Stimulated activated CD4-positive, alpha-beta T cell treated with anti-CD3 and anti-CD28 coated beads, Interleukin-1b, Interleukin-23, amount 100 ng/mL, for 4 hours (primary cell): Measurements from ENCODE around the gene TEX51.

ENCODE experiments used
- DNase-seq, 2 donors: peaks; one replicate each; pipeline ENCODE4 v3.0.0-alpha.2; 2020; ENCODE audit warnings: low read depth in 2 of 2

Gene TEX51

DNA sequence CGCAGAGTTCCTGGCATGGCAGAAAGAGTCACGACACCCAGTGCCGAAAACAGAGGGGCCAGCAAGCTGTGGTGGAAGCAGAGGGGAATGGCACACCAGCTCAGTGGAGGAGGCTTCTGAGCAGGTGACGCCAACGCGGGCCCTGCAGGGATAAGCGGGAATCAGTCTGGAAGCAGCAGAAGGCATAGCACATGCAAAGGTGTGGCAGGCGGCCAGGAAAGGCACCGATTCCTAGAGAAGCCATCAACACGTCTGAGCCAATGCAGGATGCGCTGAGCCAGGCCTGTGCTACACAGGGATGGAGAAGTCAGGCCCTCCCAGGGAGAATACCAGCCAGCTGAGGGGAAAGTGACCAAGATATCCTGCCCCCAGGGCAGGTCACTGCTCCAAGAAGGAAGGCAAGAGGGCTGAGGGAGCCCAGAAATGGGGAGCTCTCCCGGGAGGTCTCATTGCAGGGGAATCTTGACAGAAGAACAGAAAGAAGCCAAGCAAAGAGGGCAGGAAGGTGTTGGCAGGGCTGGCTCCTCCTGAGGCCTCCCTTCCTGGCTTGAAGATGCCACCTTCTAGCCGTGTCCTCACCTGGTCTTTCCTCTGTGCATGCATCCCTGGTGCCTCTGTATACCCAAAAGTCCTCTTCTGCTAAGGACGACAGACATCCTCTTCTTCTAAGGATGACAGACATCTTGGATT is 16.3 kb downstream of the TEX51 start:
- no peak for DNase-seq

- no peak for DNase-seq
Measured at GRCh38 chr2:126915903-126916302, 17.2 kb downstream of the TEX51 start.

GRCh38 chr2:126916744-126917143 is 18.1 kb downstream of the TEX51 start:
- no peak for DNase-seq

DNA sequence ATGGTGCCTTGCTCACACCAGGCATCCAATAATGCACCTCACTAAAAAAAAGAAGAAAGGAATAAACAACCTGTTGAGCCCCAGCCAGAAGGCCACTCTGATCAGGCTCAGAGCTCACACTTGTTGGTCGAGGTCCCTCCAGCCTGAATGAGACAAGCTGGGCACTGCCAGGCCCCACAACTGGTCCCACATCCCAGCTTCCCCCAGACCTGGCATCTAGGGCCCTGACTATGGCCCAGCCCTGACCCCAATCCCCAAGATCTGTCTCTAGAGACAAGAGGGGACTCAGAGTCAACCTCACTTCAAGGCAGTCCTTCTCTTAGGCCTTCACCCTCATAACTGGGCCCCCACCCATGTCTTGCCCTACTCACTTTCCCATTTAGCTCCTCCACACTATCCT is 22.4 kb downstream of the TEX51 start:
- DNase-seq: no peak

GRCh38 chr2:126930970-126931590 is 32.4 kb downstream of the TEX51 start:
- no peak for DNase-seq

DNA sequence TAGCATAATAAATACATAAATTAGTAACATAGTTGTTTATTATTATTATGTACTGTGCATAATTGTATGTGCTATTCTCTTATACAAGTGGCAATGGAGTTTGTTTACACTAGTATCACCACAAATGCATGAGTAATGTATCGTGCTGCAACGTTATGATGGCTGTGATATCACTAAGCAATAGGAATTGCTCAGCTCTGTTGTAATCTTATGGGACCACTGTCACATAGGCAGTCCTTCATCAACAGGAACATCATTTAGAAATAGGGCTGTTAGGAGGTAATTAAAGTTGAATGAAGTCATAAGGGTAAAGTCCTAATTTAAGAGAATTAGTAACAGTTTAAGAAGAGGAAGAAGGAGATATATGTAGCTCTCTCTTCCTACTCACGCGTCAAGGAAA is 33.8 kb downstream of the TEX51 start:
- no peak for DNase-seq

DNA sequence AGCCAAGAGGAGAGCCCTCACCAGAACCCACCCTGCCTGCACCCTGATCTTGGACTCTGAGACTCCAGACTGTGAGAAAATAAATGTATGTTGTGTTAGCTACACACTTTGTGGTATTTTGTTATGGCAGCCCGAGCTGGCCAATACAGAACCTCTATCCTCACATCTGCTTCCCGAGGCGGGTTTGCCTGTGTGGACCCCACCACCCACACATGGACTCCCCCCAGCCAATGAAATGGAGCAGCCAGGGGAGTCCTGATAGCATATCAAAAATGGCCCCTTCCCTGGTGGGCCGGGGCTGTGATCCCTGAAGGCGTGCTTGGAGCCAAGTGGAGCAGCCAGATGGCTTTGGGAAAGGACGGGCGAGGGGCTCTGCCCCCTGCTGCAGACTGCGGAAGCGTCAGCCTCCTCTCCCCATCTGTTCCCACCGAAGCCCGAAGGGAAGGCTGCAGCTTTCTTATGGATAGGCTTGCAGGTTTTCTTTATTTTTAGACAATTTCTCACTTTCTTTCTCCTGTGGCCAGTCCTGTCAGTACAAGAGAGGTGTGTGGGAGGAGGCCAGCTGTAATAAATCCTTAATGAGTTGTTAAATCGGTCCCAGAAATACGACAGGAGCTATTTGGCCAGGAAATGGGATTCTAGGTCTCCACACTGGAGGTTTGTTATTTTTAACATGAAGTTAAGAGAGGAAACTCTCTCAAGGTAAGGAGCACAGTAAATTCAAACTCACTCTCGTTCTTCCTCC is 34.4 kb downstream of the TEX51 start:
- DNase-seq: no peak

- no peak for DNase-seq
Measured at GRCh38 chr2:126933711-126934091, 35.0 kb downstream of the TEX51 start.

DNA sequence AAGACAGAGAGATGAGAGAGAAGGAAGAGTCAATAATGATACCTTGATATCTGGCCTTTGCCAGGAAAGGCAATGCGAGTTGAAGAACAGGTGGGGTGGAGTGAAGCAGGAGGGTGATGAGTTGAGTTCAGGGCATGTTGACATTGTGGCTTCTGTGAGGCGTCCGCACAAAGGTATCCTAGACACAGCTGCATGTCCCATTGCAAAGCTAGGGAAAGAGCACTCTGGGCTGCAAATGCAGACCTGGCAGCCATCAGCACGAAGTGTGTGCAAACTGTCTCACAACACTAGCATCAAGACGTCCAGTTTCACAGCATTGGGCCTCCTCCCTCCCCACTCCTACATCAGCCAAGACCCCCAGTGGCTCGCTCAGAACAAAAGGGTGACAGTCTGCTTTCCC is 36.1 kb downstream of the TEX51 start:
- DNase-seq: no peak

DNA sequence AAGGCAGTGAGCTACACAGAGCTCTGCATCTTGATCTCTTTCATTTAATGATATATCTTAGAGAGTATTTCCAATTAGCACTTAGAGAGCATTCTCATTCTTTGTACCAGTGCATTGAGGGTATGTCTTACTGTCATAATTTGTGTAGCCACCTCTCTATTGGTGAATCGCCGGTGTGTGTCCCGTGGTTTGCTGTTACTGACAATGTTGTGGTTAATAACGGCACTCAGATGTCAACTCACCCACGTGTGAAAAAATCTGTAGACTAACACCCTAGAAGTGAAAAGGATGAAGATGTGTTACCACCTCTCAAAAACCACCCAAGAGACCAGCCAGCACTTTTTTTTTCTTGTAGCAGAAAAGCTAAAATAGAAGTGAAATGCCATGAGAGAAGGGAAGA is 37.1 kb downstream of the TEX51 start:
- DNase-seq: no peak

- DNase-seq: no peak
Measured at GRCh38 chr2:126936219-126936723, 37.6 kb downstream of the TEX51 start.

DNA sequence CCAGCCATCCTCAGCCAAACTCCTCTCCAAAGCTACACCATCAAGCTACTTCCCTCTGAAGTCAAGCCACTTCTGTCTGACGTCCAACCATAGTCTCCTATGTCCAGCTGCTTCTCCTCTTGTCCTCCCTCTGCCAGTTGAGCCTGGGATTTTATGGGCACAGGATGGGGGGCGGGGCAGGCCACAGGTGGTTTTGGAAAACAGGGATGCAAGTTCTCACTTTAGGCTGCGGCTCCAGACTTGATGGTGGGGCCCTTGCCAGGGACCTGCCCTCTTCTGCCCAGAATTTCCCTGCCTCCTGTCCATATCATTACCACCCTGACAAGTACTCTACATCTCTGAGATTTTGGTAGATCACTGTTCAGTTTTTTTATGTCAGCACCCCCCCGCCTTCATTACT is 41.6 kb downstream of the TEX51 start:
- DNase-seq: no peak

DNA sequence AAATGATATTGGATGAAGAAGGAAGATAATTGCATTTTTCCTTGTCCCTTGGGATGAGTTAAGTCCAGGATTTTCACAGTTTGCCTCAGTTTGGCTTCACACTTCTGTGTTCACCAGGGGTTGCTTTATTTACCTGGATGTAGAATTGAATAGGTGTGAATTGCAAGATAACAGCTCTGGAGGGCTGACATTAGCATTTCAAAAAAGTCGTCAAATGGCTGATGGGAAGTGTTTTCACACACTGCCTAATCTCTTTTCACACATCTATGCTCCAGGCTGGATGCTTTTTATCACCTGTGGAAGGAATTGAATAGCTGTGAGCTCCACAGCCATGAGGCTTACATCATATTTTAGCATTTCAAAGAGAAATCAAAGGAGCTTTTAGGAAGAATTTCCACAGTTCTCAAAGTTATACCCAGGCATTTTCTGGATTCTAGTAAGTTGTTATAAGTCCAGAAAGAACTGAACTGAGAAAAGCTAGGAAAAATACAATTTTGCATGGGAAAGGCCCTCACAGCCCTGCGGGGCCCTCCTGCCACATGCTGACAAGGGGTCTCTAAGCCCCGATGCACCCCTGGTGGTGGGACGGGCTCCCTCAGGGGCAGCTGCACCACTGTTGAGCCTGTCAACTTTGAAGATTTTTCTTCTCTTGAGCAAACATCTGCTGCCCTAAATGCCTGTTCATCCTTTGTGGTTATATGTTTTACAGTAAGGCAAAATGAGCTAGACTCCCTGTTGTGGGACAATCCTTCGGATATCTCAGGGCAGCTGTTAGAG is 43.9 kb downstream of the TEX51 start:
- no peak for DNase-seq

DNA sequence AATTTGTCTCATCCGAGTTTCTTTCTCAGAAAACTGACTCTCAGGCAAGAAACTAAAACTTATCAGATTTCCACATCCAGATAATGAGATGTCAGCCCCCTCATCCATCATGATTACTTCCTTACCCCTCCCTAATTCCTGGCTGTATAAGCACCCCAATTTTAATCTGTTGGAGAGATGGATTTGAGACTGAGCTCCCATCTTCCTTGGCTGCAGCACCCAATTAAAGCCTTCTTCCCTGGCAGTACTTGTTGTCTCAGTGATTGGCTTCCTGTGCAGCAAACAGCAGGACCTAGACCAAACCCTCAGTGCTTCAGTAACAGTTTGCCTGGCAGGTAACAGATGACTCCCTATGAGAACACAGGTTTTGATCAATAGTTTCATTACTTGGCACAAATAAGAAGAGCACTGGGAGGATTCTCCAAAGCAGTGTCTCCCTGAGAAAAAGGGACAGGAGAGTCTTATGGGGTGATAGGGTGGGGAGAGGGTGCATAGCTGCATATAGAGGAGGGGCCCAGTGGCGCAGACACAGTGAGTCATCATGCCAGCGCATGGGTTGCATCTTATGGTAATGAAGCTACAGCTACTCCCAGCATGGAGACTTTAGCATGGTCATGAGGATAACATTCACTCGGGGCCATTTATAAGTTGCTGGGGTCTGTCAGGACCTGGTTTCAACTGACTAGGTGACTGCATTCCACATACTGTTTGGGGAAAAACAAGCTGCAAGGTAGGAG is 45.1 kb downstream of the TEX51 start:
- DNase-seq: no peak

- no peak for DNase-seq
Measured at GRCh38 chr2:126945118-126945517, 46.4 kb downstream of the TEX51 start.

- no peak for DNase-seq
Measured at GRCh38 chr2:126946318-126947102, 47.8 kb downstream of the TEX51 start.

DNA sequence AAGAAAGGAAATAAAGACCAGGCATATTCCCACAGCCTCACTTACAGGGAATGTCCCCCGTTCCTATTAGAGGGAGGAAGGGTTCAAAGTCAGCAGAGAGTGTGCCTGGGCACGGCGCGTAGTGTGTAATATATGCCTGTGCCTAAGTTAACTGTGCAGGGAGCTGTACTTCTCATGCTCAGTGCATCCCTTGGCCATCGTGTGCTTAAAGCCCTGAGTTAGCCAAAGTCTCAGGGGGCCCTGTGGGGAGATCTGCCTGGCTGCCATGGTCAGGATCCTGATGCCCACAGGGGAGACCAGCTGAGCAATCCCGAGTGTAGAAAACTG is 48.4 kb downstream of the TEX51 start:
- DNase-seq: no peak

DNA sequence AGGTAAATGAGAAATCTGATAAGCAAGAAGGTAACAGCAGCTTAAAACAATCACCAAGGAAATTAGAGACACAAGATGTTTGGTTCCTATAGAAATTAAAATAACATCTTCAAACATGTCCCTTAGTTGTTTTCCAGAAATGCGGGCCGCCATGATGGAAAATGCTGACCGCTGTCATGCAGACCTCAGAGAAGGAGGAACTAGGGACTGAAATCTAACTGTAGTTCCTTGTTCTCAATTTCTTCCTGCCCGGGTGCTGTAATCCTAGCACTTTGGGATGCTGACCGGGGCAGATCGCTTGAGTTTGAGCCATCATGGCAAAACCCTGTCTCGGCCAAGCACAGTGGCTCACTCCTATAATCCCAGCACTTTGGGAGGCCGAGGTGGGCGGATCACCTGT is 51.1 kb downstream of the TEX51 start:
- DNase-seq: no peak

DNA sequence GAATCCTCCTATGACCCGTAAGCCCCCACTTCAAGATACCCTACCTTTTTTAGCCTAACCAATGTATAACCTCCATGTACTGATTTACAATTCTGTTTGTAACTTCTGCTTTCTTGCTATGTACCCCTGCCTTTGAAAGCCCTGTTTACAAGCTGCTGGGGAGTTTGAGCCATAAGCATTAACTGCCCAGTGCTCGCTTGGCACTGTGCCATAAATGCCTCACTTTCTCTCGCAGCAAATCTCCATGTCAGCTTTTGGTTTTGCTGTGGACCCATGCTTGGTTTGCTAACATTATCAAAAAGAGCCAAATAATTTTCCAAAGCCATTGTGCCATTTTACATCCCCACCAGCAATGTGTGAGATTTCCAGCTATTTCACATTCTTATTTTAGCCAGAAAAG is 51.8 kb downstream of the TEX51 start:
- DNase-seq: no peak
